SK-N-SH (cell line): ENCODE data around the gene IL12B. TPM values are rescaled to one million over a fixed set of nuclear protein-coding genes. Genes with fewer than 3 reads are reported as not detected.

Experiments used
- CTCF ChIA-PET: fragments of 300-600, 350-600 bp; formaldehyde crosslinking; extraction: SDS; loops from one replicate; lab custom pipeline; 2021; lab: Yijun Ruan, JAX
- POLR2A ChIA-PET: fragments of 350-600 bp; sonication (Branson Sonifier 250); formaldehyde crosslinking; extraction: SDS; loops from one replicate; lab custom pipeline; 2020; ENCODE audit warnings: antibody characterized with exemption, inconsistent platforms; lab: Yijun Ruan, JAX
- DNase-seq: peaks from one replicate; pipeline ENCODE4 v3.0.0; 2012
- H2AFZ ChIP-seq: fragments of 200-600 bp; sonication (generic); 2 replicates; pipeline ENCODE4 v1.8.1; 2016; ENCODE audit warnings: antibody characterized with exemption, mild to moderate bottlenecking, low read depth
- H3F3A ChIP-seq: fragments of 200-600 bp; sonication (generic); replicated peaks from 2 replicates; pipeline ENCODE3; 2016; ENCODE audit warnings: antibody characterized with exemption, mild to moderate bottlenecking; ENCODE audit not compliant: insufficient read depth
- H3K27ac ChIP-seq, 2 experiments: fragments of 200-500 bp in 1 of 2; fragments of 200-600 bp in 1 of 2; sonication (Bioruptor generic) in 1 of 2; sonication (generic), shearing (Covaris generic) in 1 of 2; 2 replicates each; pipeline versions ENCODE4 v1.5.1 to v1.6.1; 2014 to 2016; ENCODE audit warnings: low read depth in 2 of 2, inconsistent platforms in 1 of 2, low read length in 1 of 2, mild to moderate bottlenecking in 1 of 2, mixed read lengths in 1 of 2
- H3K27me3 ChIP-seq: fragments of 200-600 bp; sonication (generic), shearing (Covaris generic); 2 replicates; pipeline ENCODE4 v1.6.1; 2016; ENCODE audit warnings: mixed run types; ENCODE audit not compliant: insufficient read depth
- H3K36me3 ChIP-seq, 2 experiments: fragments of 200-500 bp in 1 of 2; fragments of 200-600 bp in 1 of 2; sonication (Bioruptor generic) in 1 of 2; sonication (generic) in 1 of 2; replicated peaks in 1 of 2; 2 replicates each; pipeline versions ENCODE3 to v1.5.1; 2014 to 2016; ENCODE audit warnings: low read length in 1 of 2, mild to moderate bottlenecking in 1 of 2; ENCODE audit not compliant: insufficient read depth in 2 of 2, control insufficient read depth in 1 of 2
- H3K4me1 ChIP-seq, 2 experiments: fragments of 200-500 bp in 1 of 2; fragments of 200-600 bp in 1 of 2; sonication (Bioruptor generic) in 1 of 2; sonication (generic), shearing (Covaris generic) in 1 of 2; 2 replicates each; pipeline versions ENCODE4 v1.5.1 to v1.6.1; 2014 to 2016; ENCODE audit warnings: low read depth in 1 of 2, low read length in 1 of 2, mixed run types in 1 of 2; ENCODE audit not compliant: insufficient read depth in 2 of 2, control insufficient read depth in 1 of 2
- H3K4me2 ChIP-seq: fragments of 200-600 bp; sonication (generic), shearing (Covaris generic); 2 replicates; pipeline ENCODE4 v1.6.1; 2017; ENCODE audit warnings: mixed run types
- H3K4me3 ChIP-seq, 2 experiments: fragments of 200-500 bp in 1 of 2; fragments of 200-600 bp in 1 of 2; sonication (Bioruptor generic) in 1 of 2; sonication (generic), shearing (Covaris generic) in 1 of 2; 2 replicates each; pipeline versions ENCODE4 v1.5.1 to v1.8.1; 2014 to 2016; ENCODE audit warnings: low read depth in 2 of 2, inconsistent platforms in 1 of 2, low read length in 1 of 2, mild to moderate bottlenecking in 1 of 2, mixed read lengths in 1 of 2, moderate library complexity in 1 of 2
- H3K79me2 ChIP-seq: fragments of 200-600 bp; sonication (generic); 2 replicates; pipeline ENCODE4 v1.8.1; 2017; ENCODE audit warnings: mild to moderate bottlenecking; ENCODE audit not compliant: insufficient read depth
- H3K9ac ChIP-seq: fragments of 200-600 bp; sonication (generic); 2 replicates; pipeline ENCODE4 v1.6.1; 2017; ENCODE audit warnings: mixed run types
- H3K9me2 ChIP-seq: fragments of 200-600 bp; sonication (generic); 2 replicates; pipeline ENCODE4 v1.6.1; 2017; ENCODE audit warnings: mixed run types
- H3K9me3 ChIP-seq: fragments of 200-600 bp; sonication (generic); 2 replicates; pipeline ENCODE4 v1.6.1; 2017; ENCODE audit warnings: mixed run types, mild to moderate bottlenecking, moderate library complexity
- H4K20me1 ChIP-seq: fragments of 200-600 bp; sonication (generic); 2 replicates; pipeline ENCODE4 v1.6.1; 2017; ENCODE audit warnings: mild to moderate bottlenecking, mixed run types; ENCODE audit not compliant: insufficient read depth
- CHD2 ChIP-seq: fragments of 150-350 bp; IDR thresholded peaks from 2 replicates; pipeline ENCODE4 v1.6.1; 2018; ENCODE audit warnings: low read length; ENCODE audit not compliant: partially characterized antibody
- EZH2phosphoT487 ChIP-seq: fragments of 200-600 bp; sonication (generic); IDR thresholded peaks from 2 replicates; pipeline ENCODE4 v1.6.1; 2017; ENCODE audit warnings: low read depth, mixed run types, mild to moderate bottlenecking, antibody characterized with exemption, moderate library complexity, borderline replicate concordance
- FOSL2 ChIP-seq: IDR thresholded peaks from 2 replicates; pipeline ENCODE4 v1.4.0; 2012; ENCODE audit warnings: low read depth, mild to moderate bottlenecking, moderate library complexity, borderline replicate concordance
- FOXJ3 ChIP-seq: sonication (generic); formaldehyde crosslinking; IDR thresholded peaks from 2 replicates; pipeline ENCODE4 v1.5.1; 2020; ENCODE audit warnings: mild to moderate bottlenecking, missing genetic modification reagents
- FOXM1 ChIP-seq: IDR thresholded peaks from 2 replicates; pipeline ENCODE4 v1.4.0; 2012; ENCODE audit warnings: low read depth, mild to moderate bottlenecking
- GATA2 ChIP-seq: sonication (generic); formaldehyde crosslinking; IDR thresholded peaks from 2 replicates; pipeline ENCODE4 v1.5.0; 2020; ENCODE audit warnings: mild to moderate bottlenecking, missing genetic modification reagents
- JUND ChIP-seq: IDR thresholded peaks from 2 replicates; pipeline ENCODE4 v1.4.0; 2012
- MXI1 ChIP-seq: IDR thresholded peaks from 2 replicates; pipeline ENCODE4 v1.6.1; 2012; ENCODE audit warnings: mild to moderate bottlenecking, low read depth, low read length, improper control_type of control experiment
- NRF1 ChIP-seq: IDR thresholded peaks from 2 replicates; pipeline ENCODE4 v1.6.1; 2012; ENCODE audit warnings: low read depth, mild to moderate bottlenecking, low read length
- POLR2AphosphoS5 ChIP-seq: IDR thresholded peaks from 2 replicates; pipeline ENCODE4 v1.6.1; 2012; ENCODE audit warnings: low read depth, low read length
- RAD21 ChIP-seq: IDR thresholded peaks from 2 replicates; pipeline ENCODE4 v1.6.1; 2012; ENCODE audit warnings: mild to moderate bottlenecking, low read length
- RFX5 ChIP-seq: IDR thresholded peaks from 2 replicates; pipeline ENCODE4 v1.6.1; 2012; ENCODE audit warnings: mild to moderate bottlenecking, improper control_type of control experiment, low read length
- RXRA ChIP-seq: IDR thresholded peaks from 2 replicates; pipeline ENCODE4 v1.4.0; 2012; ENCODE audit warnings: low read depth, mild to moderate bottlenecking, borderline replicate concordance
- SIN3A ChIP-seq: IDR thresholded peaks from 2 replicates; pipeline ENCODE4 v1.6.1; 2012; ENCODE audit warnings: low read depth, mild to moderate bottlenecking, low read length, moderate library complexity, borderline replicate concordance
- TAF1 ChIP-seq: IDR thresholded peaks from 2 replicates; pipeline ENCODE4 v1.6.1; 2012; ENCODE audit warnings: low read depth, mild to moderate bottlenecking, low read length, moderate library complexity, borderline replicate concordance
- TCF12 ChIP-seq: IDR thresholded peaks from 2 replicates; pipeline ENCODE4 v1.4.0; 2012
- YY1 ChIP-seq: IDR thresholded peaks from 2 replicates; pipeline ENCODE4 v1.4.0; 2012; ENCODE audit warnings: low read depth, mild to moderate bottlenecking
- WGBS: methylation state at CpG from one replicate; pipeline ENCODE4 v1.1.6; 2017; ENCODE audit warnings: low lambda C conversion rate; 5-methylcytosine and 5-hydroxymethylcytosine counted together
- polyA plus RNA-seq, 3 experiments: library from polyadenylated mRNA; depleted of rRNA; stranded (reverse); fragments of >200 nt; gene quantifications; 2 replicates each; pipeline ENCODE4 v1.2.3, GENCODE V29; 2012
- TF ChIP-seq, protein P1 (sequence below): IDR thresholded peaks from 2 replicates; pipeline ENCODE4 v1.6.1; 2012; ENCODE audit warnings: mild to moderate bottlenecking, low read depth, low read length, moderate library complexity
- TF ChIP-seq, protein P2 (sequence below): fragments of 150-350 bp; IDR thresholded peaks from 2 replicates; pipeline ENCODE4 v1.6.1; 2016; ENCODE audit warnings: mild to moderate bottlenecking, low read depth, low read length
- TF ChIP-seq, protein P3 (sequence below): IDR thresholded peaks from 2 replicates; pipeline ENCODE4 v1.4.0; 2012; ENCODE audit warnings: low read depth
- TF ChIP-seq, protein P4 (sequence below): IDR thresholded peaks from 2 replicates; pipeline ENCODE4 v1.4.0; 2012; ENCODE audit warnings: low read depth, borderline replicate concordance
- TF ChIP-seq, protein P5 (sequence below): IDR thresholded peaks from 2 replicates; pipeline ENCODE4; 2012
- TF ChIP-seq, protein P6 (sequence below): fragments of 150-350 bp; IDR thresholded peaks from 2 replicates; pipeline ENCODE4 v1.6.1; 2017; ENCODE audit warnings: antibody characterized with exemption, low read length, low read depth, borderline replicate concordance
- TF ChIP-seq, protein P7 (sequence below): IDR thresholded peaks from 2 replicates; pipeline ENCODE4 v1.4.0; 2012; ENCODE audit warnings: low read depth, borderline replicate concordance

Gene IL12B
- polyA plus RNA-seq, 1 of the 3 experiments (the other 2 are of a cell fraction), result not detected

DNA sequence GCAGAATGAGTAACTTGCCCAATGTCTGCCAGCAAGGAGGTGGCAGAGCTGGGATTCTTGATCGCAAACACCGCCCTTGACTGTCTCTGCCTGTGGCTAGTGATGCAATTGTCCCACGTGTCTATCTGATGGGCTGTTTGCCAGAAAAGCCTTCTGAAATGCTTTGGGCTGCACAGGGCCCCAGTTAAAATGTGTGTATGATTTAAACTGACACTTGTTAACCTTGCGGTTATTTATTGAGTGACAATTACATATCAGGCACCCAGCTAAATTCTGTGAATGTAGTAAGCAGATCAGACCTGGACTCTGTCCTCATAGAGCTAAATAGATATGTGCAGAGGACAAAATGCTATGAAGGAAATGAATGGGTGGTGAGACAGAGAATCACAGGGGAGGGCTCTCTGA is 11.6 kb upstream of the IL12B start:
- CTCF ChIA-PET, result interaction anchor here (0.6 to 3.0 kb wide), 7 partner anchors 8 to 645 kb away, joined by 3 to 19 read pairs (median 4); no protein-coding TSS in a partner anchor
- Histone ChIP-seq H4K20me1 (no peaks in the 10 kb centered on the region), H3K9ac (no peak overlapping the region), H3K27ac (peak overlapping the region; percentile 26 to 62; a peak in 2 of 4 replicates), H3K9me3 (peaks cover 8% of the 10 kb centered on the region; the same call in 1 of the 2 replicates), H3K27me3 (no peaks in the 10 kb centered on the region), H3K4me2 (no peak overlapping the region), H3F3A (peaks cover 21% of the 10 kb centered on the region), H3K4me1 (peaks cover 3 to 9% of the 10 kb centered on the region in 2 experiments; a peak in 2 of 4 replicates), H3K4me3 (no peak overlapping the region), H3K36me3 (no peaks in the 10 kb centered on the region), H3K9me2 (no peaks in the 10 kb centered on the region), H3K79me2 (no peaks in the 10 kb centered on the region), H2AFZ (no peak overlapping the region)
- POLR2A ChIA-PET, result no interaction called here
- WGBS, result 5% methylated on average over 4 of the region's 4 CpGs
- DNase-seq, result peak; percentile 66
- no peak for TF ChIP-seq MXI1
- no peak for TF ChIP-seq RAD21
- peak; percentile 84 for TF ChIP-seq JUND
- TF ChIP-seq, protein P1, sequence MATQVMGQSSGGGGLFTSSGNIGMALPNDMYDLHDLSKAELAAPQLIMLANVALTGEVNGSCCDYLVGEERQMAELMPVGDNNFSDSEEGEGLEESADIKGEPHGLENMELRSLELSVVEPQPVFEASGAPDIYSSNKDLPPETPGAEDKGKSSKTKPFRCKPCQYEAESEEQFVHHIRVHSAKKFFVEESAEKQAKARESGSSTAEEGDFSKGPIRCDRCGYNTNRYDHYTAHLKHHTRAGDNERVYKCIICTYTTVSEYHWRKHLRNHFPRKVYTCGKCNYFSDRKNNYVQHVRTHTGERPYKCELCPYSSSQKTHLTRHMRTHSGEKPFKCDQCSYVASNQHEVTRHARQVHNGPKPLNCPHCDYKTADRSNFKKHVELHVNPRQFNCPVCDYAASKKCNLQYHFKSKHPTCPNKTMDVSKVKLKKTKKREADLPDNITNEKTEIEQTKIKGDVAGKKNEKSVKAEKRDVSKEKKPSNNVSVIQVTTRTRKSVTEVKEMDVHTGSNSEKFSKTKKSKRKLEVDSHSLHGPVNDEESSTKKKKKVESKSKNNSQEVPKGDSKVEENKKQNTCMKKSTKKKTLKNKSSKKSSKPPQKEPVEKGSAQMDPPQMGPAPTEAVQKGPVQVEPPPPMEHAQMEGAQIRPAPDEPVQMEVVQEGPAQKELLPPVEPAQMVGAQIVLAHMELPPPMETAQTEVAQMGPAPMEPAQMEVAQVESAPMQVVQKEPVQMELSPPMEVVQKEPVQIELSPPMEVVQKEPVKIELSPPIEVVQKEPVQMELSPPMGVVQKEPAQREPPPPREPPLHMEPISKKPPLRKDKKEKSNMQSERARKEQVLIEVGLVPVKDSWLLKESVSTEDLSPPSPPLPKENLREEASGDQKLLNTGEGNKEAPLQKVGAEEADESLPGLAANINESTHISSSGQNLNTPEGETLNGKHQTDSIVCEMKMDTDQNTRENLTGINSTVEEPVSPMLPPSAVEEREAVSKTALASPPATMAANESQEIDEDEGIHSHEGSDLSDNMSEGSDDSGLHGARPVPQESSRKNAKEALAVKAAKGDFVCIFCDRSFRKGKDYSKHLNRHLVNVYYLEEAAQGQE, result no peak
- no peak for TF ChIP-seq NRF1
- TF ChIP-seq, protein P2, sequence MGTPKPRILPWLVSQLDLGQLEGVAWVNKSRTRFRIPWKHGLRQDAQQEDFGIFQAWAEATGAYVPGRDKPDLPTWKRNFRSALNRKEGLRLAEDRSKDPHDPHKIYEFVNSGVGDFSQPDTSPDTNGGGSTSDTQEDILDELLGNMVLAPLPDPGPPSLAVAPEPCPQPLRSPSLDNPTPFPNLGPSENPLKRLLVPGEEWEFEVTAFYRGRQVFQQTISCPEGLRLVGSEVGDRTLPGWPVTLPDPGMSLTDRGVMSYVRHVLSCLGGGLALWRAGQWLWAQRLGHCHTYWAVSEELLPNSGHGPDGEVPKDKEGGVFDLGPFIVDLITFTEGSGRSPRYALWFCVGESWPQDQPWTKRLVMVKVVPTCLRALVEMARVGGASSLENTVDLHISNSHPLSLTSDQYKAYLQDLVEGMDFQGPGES, result no peak
- TF ChIP-seq FOXM1, result peak; percentile 58; the same call in 1 of the 2 replicates
- TF ChIP-seq, protein P3, sequence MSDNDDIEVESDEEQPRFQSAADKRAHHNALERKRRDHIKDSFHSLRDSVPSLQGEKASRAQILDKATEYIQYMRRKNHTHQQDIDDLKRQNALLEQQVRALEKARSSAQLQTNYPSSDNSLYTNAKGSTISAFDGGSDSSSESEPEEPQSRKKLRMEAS, result peak; percentile 83
- TF ChIP-seq GATA2 (CRISPR knock-in tag), result peak; percentile 90
- TF ChIP-seq YY1, result no peak; the same call in 1 of the 2 replicates
- TF ChIP-seq FOXJ3 (CRISPR knock-in tag), result no peak
- no peak for TF ChIP-seq TAF1
- TF ChIP-seq POLR2AphosphoS5, result peak; percentile 39; the same call in 1 of the 2 replicates
- TF ChIP-seq TCF12, result peak; percentile 92
- TF ChIP-seq SIN3A, result no peak; the same call in 1 of the 2 replicates
- peak; percentile 55; the same call in 1 of the 2 replicates for TF ChIP-seq FOSL2
- TF ChIP-seq, protein P4, sequence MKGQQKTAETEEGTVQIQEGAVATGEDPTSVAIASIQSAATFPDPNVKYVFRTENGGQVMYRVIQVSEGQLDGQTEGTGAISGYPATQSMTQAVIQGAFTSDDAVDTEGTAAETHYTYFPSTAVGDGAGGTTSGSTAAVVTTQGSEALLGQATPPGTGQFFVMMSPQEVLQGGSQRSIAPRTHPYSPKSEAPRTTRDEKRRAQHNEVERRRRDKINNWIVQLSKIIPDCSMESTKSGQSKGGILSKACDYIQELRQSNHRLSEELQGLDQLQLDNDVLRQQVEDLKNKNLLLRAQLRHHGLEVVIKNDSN, result peak; percentile 79
- TF ChIP-seq, protein P5, sequence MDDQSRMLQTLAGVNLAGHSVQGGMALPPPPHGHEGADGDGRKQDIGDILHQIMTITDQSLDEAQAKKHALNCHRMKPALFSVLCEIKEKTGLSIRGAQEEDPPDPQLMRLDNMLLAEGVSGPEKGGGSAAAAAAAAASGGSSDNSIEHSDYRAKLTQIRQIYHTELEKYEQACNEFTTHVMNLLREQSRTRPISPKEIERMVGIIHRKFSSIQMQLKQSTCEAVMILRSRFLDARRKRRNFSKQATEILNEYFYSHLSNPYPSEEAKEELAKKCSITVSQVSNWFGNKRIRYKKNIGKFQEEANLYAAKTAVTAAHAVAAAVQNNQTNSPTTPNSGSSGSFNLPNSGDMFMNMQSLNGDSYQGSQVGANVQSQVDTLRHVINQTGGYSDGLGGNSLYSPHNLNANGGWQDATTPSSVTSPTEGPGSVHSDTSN, result peak; percentile 94
- TF ChIP-seq EZH2phosphoT487, result no peak
- TF ChIP-seq, protein P6, sequence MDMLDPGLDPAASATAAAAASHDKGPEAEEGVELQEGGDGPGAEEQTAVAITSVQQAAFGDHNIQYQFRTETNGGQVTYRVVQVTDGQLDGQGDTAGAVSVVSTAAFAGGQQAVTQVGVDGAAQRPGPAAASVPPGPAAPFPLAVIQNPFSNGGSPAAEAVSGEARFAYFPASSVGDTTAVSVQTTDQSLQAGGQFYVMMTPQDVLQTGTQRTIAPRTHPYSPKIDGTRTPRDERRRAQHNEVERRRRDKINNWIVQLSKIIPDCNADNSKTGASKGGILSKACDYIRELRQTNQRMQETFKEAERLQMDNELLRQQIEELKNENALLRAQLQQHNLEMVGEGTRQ, result no peak
- TF ChIP-seq RXRA, result peak; percentile 63; the same call in 1 of the 2 replicates
- TF ChIP-seq RFX5, result no peak
- TF ChIP-seq, protein P7, sequence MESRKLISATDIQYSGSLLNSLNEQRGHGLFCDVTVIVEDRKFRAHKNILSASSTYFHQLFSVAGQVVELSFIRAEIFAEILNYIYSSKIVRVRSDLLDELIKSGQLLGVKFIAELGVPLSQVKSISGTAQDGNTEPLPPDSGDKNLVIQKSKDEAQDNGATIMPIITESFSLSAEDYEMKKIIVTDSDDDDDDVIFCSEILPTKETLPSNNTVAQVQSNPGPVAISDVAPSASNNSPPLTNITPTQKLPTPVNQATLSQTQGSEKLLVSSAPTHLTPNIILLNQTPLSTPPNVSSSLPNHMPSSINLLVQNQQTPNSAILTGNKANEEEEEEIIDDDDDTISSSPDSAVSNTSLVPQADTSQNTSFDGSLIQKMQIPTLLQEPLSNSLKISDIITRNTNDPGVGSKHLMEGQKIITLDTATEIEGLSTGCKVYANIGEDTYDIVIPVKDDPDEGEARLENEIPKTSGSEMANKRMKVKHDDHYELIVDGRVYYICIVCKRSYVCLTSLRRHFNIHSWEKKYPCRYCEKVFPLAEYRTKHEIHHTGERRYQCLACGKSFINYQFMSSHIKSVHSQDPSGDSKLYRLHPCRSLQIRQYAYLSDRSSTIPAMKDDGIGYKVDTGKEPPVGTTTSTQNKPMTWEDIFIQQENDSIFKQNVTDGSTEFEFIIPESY, result peak; percentile 80; the same call in 1 of the 2 replicates
- TF ChIP-seq CHD2, result peak; percentile 28
